ENCODE measurements around the gene EEA1.

DNA sequence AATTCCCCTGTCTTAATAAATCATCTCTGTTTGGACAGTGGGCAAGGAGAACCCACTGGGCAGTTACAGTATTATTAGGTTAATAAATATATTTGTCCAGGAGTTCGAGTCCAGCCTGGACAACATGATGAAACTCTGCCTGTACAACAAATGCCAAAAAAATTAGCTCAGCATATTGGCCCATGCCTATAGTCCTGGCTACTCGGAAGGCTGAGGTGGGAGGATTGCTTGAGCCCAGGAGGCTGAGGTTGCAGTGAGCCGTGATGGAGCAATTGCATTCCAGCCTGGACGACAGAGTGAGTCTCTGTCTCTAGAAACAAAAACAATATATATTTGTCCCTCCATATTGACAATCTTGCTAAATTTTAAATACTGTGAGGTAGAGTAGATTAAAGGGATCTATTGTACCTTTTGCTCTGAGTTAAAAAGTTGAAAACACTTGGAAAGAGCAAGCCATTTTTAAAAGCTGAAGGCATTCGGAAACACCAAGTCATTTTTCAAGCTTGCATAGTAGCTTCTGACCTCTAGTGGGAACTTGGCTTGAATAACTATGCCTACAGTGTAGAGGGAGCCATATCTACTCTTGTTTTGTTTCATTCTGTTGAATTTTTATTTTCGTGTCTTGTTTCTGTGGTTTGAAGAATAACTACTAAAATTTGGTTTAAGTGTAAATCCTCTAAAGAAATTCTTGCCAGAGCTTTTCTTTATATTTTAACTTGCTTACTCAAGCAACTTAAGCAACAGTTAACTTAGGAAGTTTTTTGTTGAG lies 14.6 kb upstream of the EEA1 start:
- TF ChIP-seq POLR2A (IDR thresholded peaks at IDR 0.05) (no peak), CTCF (IDR thresholded peaks at IDR 0.05) (peak in 1 of 6 experiments; percentile 15)
